ENCODE measurements around the gene ODF2L. TPM values are rescaled to one million over a fixed set of nuclear protein-coding genes. Genes with fewer than 3 reads are reported as not detected.

Gene ODF2L
- total and polyA plus RNA-seq, 10 donors = 39.1 to 132 (median 89.8) TPM

DNA sequence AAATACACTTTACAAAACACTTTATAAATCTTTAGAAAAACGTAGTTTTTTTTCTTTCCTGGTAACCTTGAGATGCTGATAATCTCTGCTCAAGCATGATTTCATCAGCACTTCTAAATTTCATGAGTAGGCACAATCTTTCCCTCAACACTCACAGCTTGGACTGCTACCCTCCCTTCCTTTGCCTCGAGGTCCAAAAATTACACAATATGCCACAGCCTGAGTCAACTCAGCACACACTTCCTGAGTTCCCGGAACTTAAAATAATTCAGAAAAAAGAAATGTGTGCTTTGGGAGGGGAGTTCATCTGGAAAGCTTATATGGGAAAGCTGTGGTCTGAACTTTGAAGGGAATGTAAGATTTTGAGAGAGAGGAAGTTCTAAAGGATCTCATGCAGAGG lies 33.7 kb upstream of the ODF2L start:
- WGBS, 5 donors = 1 to 5% (median 2%) methylated on average over 3 of the region's 3 CpGs
- TF ChIP-seq POLR2AphosphoS5 (IDR thresholded peaks at IDR 0.05) = peak in 1 of 3 donors; percentile 83
- TF ChIP-seq POLR2A (IDR thresholded peaks at IDR 0.05) = no peak
- Histone ChIP-seq H3K27ac (peak overlapping the region; percentile 14 to 83 (median 78)), H3K36me3 (no peaks in the 10 kb centered on the region), H3K4me1 (peaks cover 0 to 26% (median 18%) of the 10 kb centered on the region in 6 donors), H3K9me3 (no peaks in the 10 kb centered on the region), H3K4me3 (no peak overlapping the region), H3K27me3 (replicated peaks in 1 of 7) (no peaks in the 10 kb centered on the region)
- DNase-seq = no peak
- intact Hi-C loops (cut with DNase I; ENCODE audit: low total_unique reads) = no loop called here

DNA sequence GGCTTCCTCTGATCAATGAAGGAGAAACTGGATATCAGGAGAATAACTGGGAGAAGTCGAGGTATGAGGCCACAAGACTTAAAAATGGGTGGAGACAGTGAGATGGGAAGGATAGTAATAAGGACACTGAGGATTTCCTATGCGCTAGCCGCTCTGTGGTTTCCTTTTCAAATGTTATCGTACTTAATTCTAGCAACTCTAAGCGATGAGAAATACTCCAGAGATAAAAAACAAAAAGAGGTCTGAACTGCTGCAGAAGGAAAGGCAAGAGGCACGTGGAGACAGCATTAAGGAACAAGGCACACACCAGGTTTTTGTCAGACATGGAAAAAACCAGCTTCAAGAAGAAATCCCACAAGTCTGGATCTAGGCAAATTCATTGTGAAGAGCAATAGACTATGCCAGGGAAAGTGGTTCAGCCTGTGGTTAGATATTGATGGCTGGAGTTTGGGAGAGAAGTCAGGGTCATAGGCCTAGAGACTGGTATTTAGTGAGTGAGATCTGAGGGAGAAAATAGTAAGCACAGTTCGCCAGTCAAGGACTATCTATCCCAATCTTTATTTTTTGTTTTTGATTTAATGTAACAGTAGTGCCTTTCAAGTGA lies 33.1 kb upstream of the ODF2L start:
- no peak for DNase-seq
- TF ChIP-seq POLR2AphosphoS5 (IDR thresholded peaks at IDR 0.05) = no peak
- TF ChIP-seq, protein P1, sequence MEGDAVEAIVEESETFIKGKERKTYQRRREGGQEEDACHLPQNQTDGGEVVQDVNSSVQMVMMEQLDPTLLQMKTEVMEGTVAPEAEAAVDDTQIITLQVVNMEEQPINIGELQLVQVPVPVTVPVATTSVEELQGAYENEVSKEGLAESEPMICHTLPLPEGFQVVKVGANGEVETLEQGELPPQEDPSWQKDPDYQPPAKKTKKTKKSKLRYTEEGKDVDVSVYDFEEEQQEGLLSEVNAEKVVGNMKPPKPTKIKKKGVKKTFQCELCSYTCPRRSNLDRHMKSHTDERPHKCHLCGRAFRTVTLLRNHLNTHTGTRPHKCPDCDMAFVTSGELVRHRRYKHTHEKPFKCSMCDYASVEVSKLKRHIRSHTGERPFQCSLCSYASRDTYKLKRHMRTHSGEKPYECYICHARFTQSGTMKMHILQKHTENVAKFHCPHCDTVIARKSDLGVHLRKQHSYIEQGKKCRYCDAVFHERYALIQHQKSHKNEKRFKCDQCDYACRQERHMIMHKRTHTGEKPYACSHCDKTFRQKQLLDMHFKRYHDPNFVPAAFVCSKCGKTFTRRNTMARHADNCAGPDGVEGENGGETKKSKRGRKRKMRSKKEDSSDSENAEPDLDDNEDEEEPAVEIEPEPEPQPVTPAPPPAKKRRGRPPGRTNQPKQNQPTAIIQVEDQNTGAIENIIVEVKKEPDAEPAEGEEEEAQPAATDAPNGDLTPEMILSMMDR (IDR thresholded peaks at IDR 0.05 in 8 of 11, conservative IDR thresholded peaks at IDR 0.05 in 3 of 11) = no peak
- no peak for TF ChIP-seq POLR2A (IDR thresholded peaks at IDR 0.05)
- Histone ChIP-seq H3K27me3 (replicated peaks in 1 of 7) (no peaks in the 10 kb centered on the region), H3K4me3 (no peak overlapping the region), H3K4me1 (peaks cover 0 to 26% (median 18%) of the 10 kb centered on the region in 6 donors), H3K36me3 (no peaks in the 10 kb centered on the region), H3K27ac (peak overlapping the region; percentile 14 to 83 (median 78)), H3K9me3 (no peaks in the 10 kb centered on the region)
- intact Hi-C loops (cut with DNase I; ENCODE audit: low total_unique reads) = no loop called here
- 22 to 41% (median 25%) methylated on average over 7 of the region's 7 CpGs for WGBS, 5 donors

DNA sequence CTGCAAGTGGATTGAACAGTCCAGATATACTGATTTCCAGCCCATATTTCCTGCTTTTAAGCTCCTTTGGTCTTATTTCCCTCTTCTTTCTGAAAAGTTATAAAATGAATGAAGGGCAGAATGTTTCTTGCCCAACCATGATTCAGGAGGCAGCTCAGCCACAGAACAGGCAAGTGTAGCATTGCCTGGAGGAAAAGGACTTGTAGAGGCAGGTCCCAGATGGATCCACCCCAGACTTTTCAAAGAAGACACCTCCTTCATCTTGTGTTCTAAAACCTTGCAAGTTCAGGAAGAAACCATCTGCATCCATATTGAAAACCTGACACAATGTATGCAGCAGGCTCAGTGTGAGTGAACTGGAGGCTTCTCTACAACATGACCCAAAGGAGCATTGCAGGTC lies 27.8 kb upstream of the ODF2L start, which contains the start of gene CLCA2:
CLCA2 (plus strand) TSS at position 299 of the 400 bp plus-strand sequence; CDS start at position 376, 77 bp downstream.
- DNase-seq = no peak
- Histone ChIP-seq H3K27ac (no peak within 1 kb of the TSS), H3K9me3 (no peaks in the 10 kb centered on the region), H3K4me1 (peaks cover 0 to 12% (median 5%) of the 10 kb centered on the region in 6 donors), H3K36me3 (no peaks in the 10 kb centered on the region), H3K4me3 (no peak within 1 kb of the TSS), H3K27me3 (replicated peaks in 1 of 7) (no peaks in the 10 kb centered on the region)
- intact Hi-C loops (cut with DNase I; ENCODE audit: low total_unique reads) = no loop called here
- TF ChIP-seq POLR2A (IDR thresholded peaks at IDR 0.05) = no peak
- no peak for TF ChIP-seq POLR2AphosphoS5 (IDR thresholded peaks at IDR 0.05)
- TF ChIP-seq, protein P1 (IDR thresholded peaks at IDR 0.05 in 8 of 11, conservative IDR thresholded peaks at IDR 0.05 in 3 of 11) = no peak

- no peak for DNase-seq
- Histone ChIP-seq H3K4me1 (peaks cover 0 to 8% (median 3%) of the 10 kb centered on the region in 6 donors), H3K9me3 (no peaks in the 10 kb centered on the region), H3K27ac (no peak overlapping the region), H3K27me3 (replicated peaks in 1 of 7) (no peaks in the 10 kb centered on the region), H3K4me3 (no peak overlapping the region), H3K36me3 (no peaks in the 10 kb centered on the region)
- intact Hi-C loops (cut with DNase I; ENCODE audit: low total_unique reads) = no loop called here
- TF ChIP-seq POLR2A (IDR thresholded peaks at IDR 0.05) (no peak), POLR2AphosphoS5 (IDR thresholded peaks at IDR 0.05) (no peak)
- TF ChIP-seq, protein P1 (IDR thresholded peaks at IDR 0.05 in 8 of 11, conservative IDR thresholded peaks at IDR 0.05 in 3 of 11) = no peak
Measured at GRCh38 chr1:86423473-86423872, 27.4 kb upstream of the ODF2L start.

All from spleen (tissue), 11 donors.